PFSK-1 (cell line): Measurements from ENCODE around the gene ITM2B.

Source experiments
- FOXP2 ChIP-seq: optimal IDR thresholded peaks from 2 replicates; pipeline ENCODE3; 2011; ENCODE audit warnings: borderline replicate concordance, control low read depth, inconsistent platforms; ENCODE audit not compliant: insufficient read depth; ENCODE audit errors: extremely low read length, extremely low read depth
- POLR2AphosphoS5 ChIP-seq: IDR thresholded peaks from 2 replicates; pipeline ENCODE4 v1.6.1; 2012; ENCODE audit warnings: low read depth, mild to moderate bottlenecking, control low read depth, low read length, moderate library complexity
- REST ChIP-seq, 2 experiments: IDR thresholded peaks; 2 replicates each; pipeline versions ENCODE4 v1.6.1 to v1.8.0; 2011 to 2012; ENCODE audit warnings: low read depth in 2 of 2, low read length in 2 of 2, control low read depth in 1 of 2, inconsistent platforms in 1 of 2, mild to moderate bottlenecking in 1 of 2, moderate library complexity in 1 of 2; ENCODE audit not compliant: insufficient read depth in 1 of 2
- SIN3A ChIP-seq: IDR thresholded peaks from 2 replicates; pipeline ENCODE4 v1.6.1; 2012; ENCODE audit warnings: mild to moderate bottlenecking, low read length, moderate library complexity, borderline replicate concordance; ENCODE audit not compliant: insufficient read depth
- TAF1 ChIP-seq: IDR thresholded peaks from 2 replicates; pipeline ENCODE4 v1.6.1; 2012; ENCODE audit warnings: low read length, control low read depth, borderline replicate concordance; ENCODE audit not compliant: insufficient read depth

ITM2B gene

DNA sequence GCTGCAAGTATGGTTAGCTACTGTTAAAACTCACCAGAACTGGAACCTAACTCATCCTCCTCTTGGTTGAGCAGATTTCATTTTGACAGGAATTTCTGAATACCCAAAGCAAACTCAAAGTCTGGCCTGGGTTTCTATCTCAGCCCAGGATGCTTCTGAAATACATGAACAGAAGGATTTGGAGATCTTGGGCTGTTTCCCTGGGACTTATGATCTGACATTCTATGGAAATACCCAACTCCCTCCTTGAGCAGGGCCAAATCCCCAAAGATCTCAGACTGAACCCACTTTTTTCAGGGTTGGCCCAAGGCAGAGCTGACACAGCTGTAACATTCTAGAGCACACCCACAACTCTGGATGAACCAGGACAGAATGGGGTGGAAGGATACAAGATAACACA lies 1.1 kb upstream of the ITM2B start:
- TF ChIP-seq FOXP2 (no peak), POLR2AphosphoS5 (no peak), TAF1 (no peak), SIN3A (no peak), REST (IDR thresholded peaks at IDR 0.05; ENCODE audit: insufficient read depth in 1 of 2, low read depth in 2 of 2, low read length in 2 of 2) (no peak)

- TF ChIP-seq REST (IDR thresholded peaks at IDR 0.05; ENCODE audit: insufficient read depth in 1 of 2, low read depth in 2 of 2, low read length in 2 of 2), result no peak
- no peak for TF ChIP-seq FOXP2
Measured at GRCh38 chr13:48232420-48233045, 473 bp upstream of the ITM2B start.

DNA sequence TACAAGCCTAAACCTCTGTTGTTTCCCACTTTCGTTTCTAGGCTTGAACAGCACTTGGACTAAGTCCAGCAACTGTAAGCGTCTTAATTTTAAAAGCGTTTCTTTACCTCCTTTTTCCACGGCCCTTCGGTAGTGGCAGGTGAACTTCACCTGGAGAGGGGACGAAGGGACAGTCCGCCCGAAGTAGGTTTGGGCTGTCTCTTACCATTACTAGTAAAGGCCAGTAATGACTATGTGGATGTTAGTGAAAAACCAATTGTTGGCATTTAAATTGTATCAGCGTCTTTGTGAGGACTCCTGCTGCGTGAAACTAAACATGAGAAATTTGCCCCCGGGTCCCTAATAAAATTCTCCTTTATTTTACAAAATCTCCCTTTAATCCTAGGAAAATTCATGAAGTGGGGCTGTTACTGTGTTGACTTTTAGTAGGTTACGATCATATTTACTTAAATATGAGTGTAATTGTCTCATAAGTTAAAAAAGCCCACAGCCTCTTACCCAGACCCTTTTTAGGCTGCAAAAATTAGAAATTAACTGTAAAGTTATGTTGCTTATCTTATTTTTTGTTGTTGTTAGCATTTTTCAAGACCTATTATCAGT lies 983 bp downstream of the ITM2B start:
- TF ChIP-seq SIN3A, result peak; percentile 19; the same call in 1 of the 2 replicates
- no peak for TF ChIP-seq TAF1

GRCh38 chr13:48234566-48235340 lies 1.7 kb downstream of the ITM2B start:
- no peak for TF ChIP-seq FOXP2
- TF ChIP-seq TAF1, result no peak
- TF ChIP-seq REST (IDR thresholded peaks at IDR 0.05; ENCODE audit: insufficient read depth in 1 of 2, low read depth in 2 of 2, low read length in 2 of 2), result no peak
- no peak for TF ChIP-seq SIN3A
- no peak for TF ChIP-seq POLR2AphosphoS5

DNA sequence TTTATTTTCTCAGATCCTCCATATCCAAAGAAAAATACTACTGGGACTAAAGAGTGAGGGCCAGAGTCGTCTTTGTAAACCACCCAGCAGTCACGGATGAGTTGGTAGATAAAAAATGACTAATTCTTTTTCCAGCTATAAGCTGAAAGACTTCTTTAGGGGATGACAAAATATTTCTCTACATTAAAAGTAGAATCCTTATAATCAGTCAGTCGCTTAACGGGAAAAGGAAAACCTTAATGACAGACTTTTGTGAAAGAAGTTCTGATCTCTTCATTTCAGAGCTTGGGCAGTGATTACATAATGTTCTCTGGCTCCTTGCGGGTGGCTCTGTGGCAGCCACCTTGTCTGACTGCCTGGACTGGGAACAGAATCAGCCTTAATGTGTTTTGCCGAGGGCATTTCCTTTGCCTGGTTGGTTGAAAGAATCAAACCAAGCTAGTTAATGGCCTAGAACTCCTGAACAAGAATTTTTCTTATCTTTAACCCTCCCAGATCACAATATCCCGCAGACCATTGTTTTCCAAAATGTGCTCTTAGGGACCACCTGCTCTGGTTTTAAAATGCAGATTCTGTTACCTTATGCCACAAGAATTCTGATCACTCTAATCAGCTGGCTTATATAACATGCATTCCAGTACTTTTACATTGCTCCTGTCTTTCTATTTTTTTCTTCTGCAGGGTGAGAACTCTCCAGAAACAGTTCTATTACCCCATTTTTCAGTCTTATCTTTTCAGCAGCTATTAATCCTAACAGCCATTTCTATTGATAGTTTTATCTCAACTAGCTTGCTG lies 2.5 kb downstream of the ITM2B start:
- TF ChIP-seq POLR2AphosphoS5, result no peak
- TF ChIP-seq FOXP2, result no peak
- TF ChIP-seq TAF1, result no peak
- TF ChIP-seq REST (IDR thresholded peaks at IDR 0.05; ENCODE audit: insufficient read depth in 1 of 2, low read depth in 2 of 2, low read length in 2 of 2), result no peak
- TF ChIP-seq SIN3A, result no peak
